OCI-LY1 (cell line): Measurements from ENCODE around the gene GSTP1.

ENCODE experiments used
- H2AFZ ChIP-seq: fragments of 200-600 bp; sonication (generic), shearing (Covaris generic); 2 replicates; pipeline ENCODE4 v1.6.0; 2014; ENCODE audit warnings: antibody characterized with exemption, mild to moderate bottlenecking, low read length
- H3F3A ChIP-seq: fragments of 200-600 bp; sonication (generic), shearing (Covaris generic); 2 replicates; pipeline ENCODE4 v1.6.0; 2014; ENCODE audit warnings: mild to moderate bottlenecking, antibody characterized with exemption, low read length, moderate library complexity; ENCODE audit not compliant: insufficient read depth
- H3K27ac ChIP-seq: fragments of 200-600 bp; sonication (generic); 2 replicates; pipeline ENCODE4 v1.5.1; 2014; ENCODE audit warnings: low read length, mixed run types, mild to moderate bottlenecking, low read depth; ENCODE audit not compliant: poor library complexity, severe bottlenecking
- H3K27me3 ChIP-seq: fragments of 200-600 bp; sonication (generic); 2 replicates; pipeline ENCODE4 v1.6.0; 2014; ENCODE audit warnings: antibody characterized with exemption, mild to moderate bottlenecking, low read length, moderate library complexity; ENCODE audit not compliant: insufficient read depth
- H3K36me3 ChIP-seq: fragments of 200-600 bp; sonication (generic); 2 replicates; pipeline ENCODE4 v1.6.1; 2014; ENCODE audit warnings: mild to moderate bottlenecking, antibody characterized with exemption, low read length, moderate library complexity, mixed read lengths; ENCODE audit not compliant: insufficient read depth
- H3K4me1 ChIP-seq: fragments of 200-600 bp; sonication (generic); 2 replicates; pipeline ENCODE4 v1.5.1; 2014; ENCODE audit warnings: mild to moderate bottlenecking, low read length, moderate library complexity; ENCODE audit not compliant: insufficient read depth, severe bottlenecking
- H3K4me2 ChIP-seq: fragments of 200-600 bp; sonication (generic), shearing (Covaris generic); 2 replicates; pipeline ENCODE4 v1.6.1; 2014; ENCODE audit warnings: low read length
- H3K4me3 ChIP-seq: fragments of 200-600 bp; sonication (generic); 2 replicates; pipeline ENCODE4 v1.5.1; 2014; ENCODE audit warnings: low read length, low read depth, mild to moderate bottlenecking, mixed read lengths; ENCODE audit not compliant: poor library complexity, severe bottlenecking
- H3K79me2 ChIP-seq: fragments of 200-600 bp; shearing (Covaris generic); 2 replicates; pipeline ENCODE4 v1.6.1; 2016; ENCODE audit warnings: mixed run types, low read length, mixed read lengths; ENCODE audit not compliant: insufficient read depth
- H3K9ac ChIP-seq: fragments of 200-600 bp; sonication (generic), shearing (Covaris generic); 2 replicates; pipeline ENCODE4 v1.6.1; 2014; ENCODE audit warnings: mild to moderate bottlenecking, low read length, mixed read lengths
- H3K9me2 ChIP-seq: fragments of 200-600 bp; sonication (generic), shearing (Covaris generic); 2 replicates; pipeline ENCODE4 v1.6.1; 2014; ENCODE audit warnings: low read depth, mild to moderate bottlenecking, low read length, mixed read lengths
- H3K9me3 ChIP-seq: fragments of 200-600 bp; shearing (Covaris generic); 2 replicates; pipeline ENCODE4 v1.6.1; 2014; ENCODE audit warnings: low read length, mixed read lengths
- H4K20me1 ChIP-seq: fragments of 200-600 bp; sonication (generic), shearing (Covaris generic); 2 replicates; pipeline ENCODE4 v1.6.0; 2016; ENCODE audit warnings: mild to moderate bottlenecking, low read length; ENCODE audit not compliant: insufficient read depth
- EZH2 ChIP-seq: fragments of 200-600 bp; sonication (generic), shearing (Covaris generic); IDR thresholded peaks from 2 replicates; pipeline ENCODE4 v1.8.0; 2017; ENCODE audit warnings: borderline replicate concordance, mixed run types, mild to moderate bottlenecking, antibody characterized with exemption, low read length, moderate library complexity, mixed read lengths
- TF ChIP-seq, protein P1 (sequence below): fragments of 200-600 bp; sonication (generic), shearing (Covaris generic); IDR thresholded peaks from 2 replicates; pipeline ENCODE4 v1.5.1; 2017; ENCODE audit warnings: mild to moderate bottlenecking, antibody characterized with exemption, low read length, moderate library complexity, mixed read lengths

Gene GSTP1

DNA sequence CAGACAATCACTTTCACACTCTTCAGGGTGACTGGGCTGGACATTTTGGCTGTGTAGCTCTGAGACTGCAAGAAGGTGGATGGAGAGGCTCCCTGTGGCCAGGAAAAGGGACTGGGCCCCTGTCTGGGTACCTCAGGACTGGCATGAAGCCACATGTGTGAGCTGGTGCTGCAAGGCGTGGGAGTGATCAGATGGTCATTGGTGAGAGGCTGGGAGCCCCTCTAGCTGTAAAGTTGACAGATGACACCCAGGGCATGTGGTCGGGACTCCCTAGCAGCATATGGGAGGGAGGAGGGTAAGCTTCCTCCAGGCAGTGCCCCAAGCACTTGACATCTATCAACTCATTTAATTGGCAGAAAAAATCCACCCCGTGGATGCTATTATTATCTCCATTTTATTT, 41.4 kb upstream of the GSTP1 start:
- no peaks in the 10 kb centered on the region; the same call in 1 of the 2 replicates for H3K27me3 ChIP-seq
- no peak overlapping the region for H3K4me3 ChIP-seq
- H3K9me3 ChIP-seq, result no peaks in the 10 kb centered on the region
- H3F3A ChIP-seq, result no peaks in the 10 kb centered on the region
- H3K9me2 ChIP-seq, result no peaks in the 10 kb centered on the region
- H3K4me2 ChIP-seq, result no peak overlapping the region
- H3K27ac ChIP-seq, result no peak overlapping the region
- H4K20me1 ChIP-seq, result no peaks in the 10 kb centered on the region
- no peak overlapping the region for H2AFZ ChIP-seq
- peaks cover 10% of the 10 kb centered on the region for H3K4me1 ChIP-seq
- no peaks in the 10 kb centered on the region for H3K79me2 ChIP-seq
- no peak overlapping the region for H3K9ac ChIP-seq
- TF ChIP-seq EZH2, result no peak
- TF ChIP-seq, protein P1, sequence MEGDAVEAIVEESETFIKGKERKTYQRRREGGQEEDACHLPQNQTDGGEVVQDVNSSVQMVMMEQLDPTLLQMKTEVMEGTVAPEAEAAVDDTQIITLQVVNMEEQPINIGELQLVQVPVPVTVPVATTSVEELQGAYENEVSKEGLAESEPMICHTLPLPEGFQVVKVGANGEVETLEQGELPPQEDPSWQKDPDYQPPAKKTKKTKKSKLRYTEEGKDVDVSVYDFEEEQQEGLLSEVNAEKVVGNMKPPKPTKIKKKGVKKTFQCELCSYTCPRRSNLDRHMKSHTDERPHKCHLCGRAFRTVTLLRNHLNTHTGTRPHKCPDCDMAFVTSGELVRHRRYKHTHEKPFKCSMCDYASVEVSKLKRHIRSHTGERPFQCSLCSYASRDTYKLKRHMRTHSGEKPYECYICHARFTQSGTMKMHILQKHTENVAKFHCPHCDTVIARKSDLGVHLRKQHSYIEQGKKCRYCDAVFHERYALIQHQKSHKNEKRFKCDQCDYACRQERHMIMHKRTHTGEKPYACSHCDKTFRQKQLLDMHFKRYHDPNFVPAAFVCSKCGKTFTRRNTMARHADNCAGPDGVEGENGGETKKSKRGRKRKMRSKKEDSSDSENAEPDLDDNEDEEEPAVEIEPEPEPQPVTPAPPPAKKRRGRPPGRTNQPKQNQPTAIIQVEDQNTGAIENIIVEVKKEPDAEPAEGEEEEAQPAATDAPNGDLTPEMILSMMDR, result no peak
- no peaks in the 10 kb centered on the region for H3K36me3 ChIP-seq

DNA sequence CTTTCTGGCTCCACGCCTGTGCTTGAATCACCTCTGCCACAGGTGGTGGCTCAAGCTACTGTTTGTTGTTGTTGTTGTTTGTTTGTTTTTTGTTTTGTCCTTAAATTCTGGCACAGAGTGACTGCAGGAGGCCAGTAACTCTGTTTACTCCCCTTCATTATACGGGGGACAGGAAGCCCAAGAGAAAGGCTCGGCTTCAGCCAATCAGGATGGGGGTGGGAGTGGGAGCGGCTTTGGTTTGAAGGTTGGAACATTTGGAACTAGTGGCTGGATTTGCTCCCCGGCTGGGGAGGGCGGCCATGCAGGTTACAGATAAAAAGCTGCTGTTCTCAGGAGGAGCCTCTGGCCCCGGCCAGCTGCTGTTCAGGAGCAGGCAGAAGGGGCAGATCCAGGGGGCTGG, 40.6 kb upstream of the GSTP1 start:
- Histone ChIP-seq H3K9ac (no peak overlapping the region), H2AFZ (no peak overlapping the region), H3K4me1 (peaks cover 10% of the 10 kb centered on the region), H3K27ac (no peak overlapping the region), H3K9me3 (no peaks in the 10 kb centered on the region), H3K36me3 (no peaks in the 10 kb centered on the region), H3K27me3 (no peaks in the 10 kb centered on the region; the same call in 1 of the 2 replicates), H3F3A (no peaks in the 10 kb centered on the region), H3K79me2 (no peaks in the 10 kb centered on the region), H3K4me2 (no peak overlapping the region), H4K20me1 (no peaks in the 10 kb centered on the region), H3K4me3 (no peak overlapping the region), H3K9me2 (no peaks in the 10 kb centered on the region)
- no peak for TF ChIP-seq EZH2
- TF ChIP-seq, protein P1, result no peak

DNA sequence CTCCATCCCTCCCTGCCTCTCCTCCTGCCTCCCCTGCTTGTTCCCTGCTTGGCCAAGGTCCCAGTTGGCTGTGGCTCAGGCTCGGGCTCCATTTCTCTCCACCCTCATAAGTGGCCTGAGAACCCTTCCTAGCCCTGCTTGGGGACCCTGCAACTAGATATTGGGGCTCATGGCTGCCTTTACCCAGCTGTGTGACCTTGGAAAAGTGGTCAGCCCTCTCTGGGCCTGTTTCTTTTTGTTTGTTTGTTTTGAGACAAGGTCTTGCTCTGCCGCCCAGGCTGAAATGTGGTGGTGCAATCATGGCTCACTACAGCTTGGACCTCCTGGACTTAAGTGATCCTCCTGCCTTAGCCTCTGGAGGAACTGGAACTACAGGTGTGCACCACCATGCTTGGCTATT, 40.0 kb upstream of the GSTP1 start:
- H3K36me3 ChIP-seq, result no peaks in the 10 kb centered on the region

More for the DNA sequence above, 40.0 kb upstream of the GSTP1 start:
- Histone ChIP-seq H3K27ac (no peak overlapping the region), H3F3A (no peaks in the 10 kb centered on the region), H3K4me3 (no peak overlapping the region), H3K9me2 (no peaks in the 10 kb centered on the region), H3K9ac (no peak overlapping the region), H2AFZ (no peak overlapping the region), H3K4me2 (no peak overlapping the region), H3K79me2 (no peaks in the 10 kb centered on the region), H3K27me3 (no peaks in the 10 kb centered on the region; the same call in 1 of the 2 replicates), H3K4me1 (peaks cover 10% of the 10 kb centered on the region), H4K20me1 (no peaks in the 10 kb centered on the region), H3K9me3 (no peaks in the 10 kb centered on the region)
- TF ChIP-seq EZH2, result no peak
- TF ChIP-seq, protein P1, result no peak
